SH-SY5Y (cell line): ENCODE measurements around the gene NAXE.

Experiments used
- GATA2 ChIP-seq: IDR thresholded peaks from 2 replicates; pipeline ENCODE4 v1.6.1; 2011; ENCODE audit warnings: mild to moderate bottlenecking, low read depth, low read length
- GATA3 ChIP-seq: IDR thresholded peaks from 2 replicates; pipeline ENCODE4 v1.6.1; 2011; ENCODE audit warnings: low read depth, mild to moderate bottlenecking, low read length, moderate library complexity

NAXE gene

GRCh38 chr1:156619582-156619955 lies 28.0 kb downstream of the NAXE start:
- no peak for TF ChIP-seq GATA2
- TF ChIP-seq GATA3 = no peak

- TF ChIP-seq GATA3 (no peak), GATA2 (no peak)
These were observed 31.2 kb downstream of the NAXE start for GRCh38 chr1:156622581-156623297.

GRCh38 chr1:156623946-156624813 lies 32.6 kb downstream of the NAXE start:
- TF ChIP-seq GATA2 = no peak
- TF ChIP-seq GATA3 = no peak

- TF ChIP-seq GATA3 (no peak), GATA2 (no peak)
These were observed 33.3 kb downstream of the NAXE start for GRCh38 chr1:156624814-156625435.

- TF ChIP-seq GATA3 (no peak), GATA2 (no peak)
These were observed 34.0 kb downstream of the NAXE start for GRCh38 chr1:156625436-156626078.

- no peak for TF ChIP-seq GATA2
- TF ChIP-seq GATA3 = no peak
These were observed 34.5 kb downstream of the NAXE start for GRCh38 chr1:156626079-156626438.

- TF ChIP-seq GATA2 = no peak
- no peak for TF ChIP-seq GATA3
These were observed 35.8 kb downstream of the NAXE start for GRCh38 chr1:156627313-156627880.

- TF ChIP-seq GATA3 (no peak), GATA2 (no peak)
These were observed 38.4 kb downstream of the NAXE start for GRCh38 chr1:156629823-156630449.

GRCh38 chr1:156632355-156632754 lies 40.8 kb downstream of the NAXE start:
- TF ChIP-seq GATA3 (no peak), GATA2 (no peak)

- TF ChIP-seq GATA3 = no peak
These were observed 46.8 kb downstream of the NAXE start for GRCh38 chr1:156638189-156638985.

GRCh38 chr1:156639601-156640101 lies 48.1 kb downstream of the NAXE start:
- TF ChIP-seq GATA3 (no peak), GATA2 (no peak)

GRCh38 chr1:156640842-156641706 lies 49.5 kb downstream of the NAXE start:
- TF ChIP-seq GATA3 = no peak
- TF ChIP-seq GATA2 = no peak
